DOHH2 (cell line): Measurements from ENCODE around the gene AHSG.

ENCODE experiments used
- H3F3A ChIP-seq: fragments of 200-600 bp; sonication (generic), shearing (Covaris generic); 2 replicates; pipeline ENCODE4 v1.6.0; 2016; ENCODE audit warnings: antibody characterized with exemption, mild to moderate bottlenecking; ENCODE audit not compliant: control insufficient read depth, insufficient read depth
- H3K27ac ChIP-seq: fragments of 200-600 bp; sonication (generic); 2 replicates; pipeline ENCODE4 v1.5.1; 2014; ENCODE audit warnings: low read depth, mild to moderate bottlenecking, low read length, moderate library complexity
- H3K27me3 ChIP-seq: fragments of 200-600 bp; sonication (generic); 2 replicates; pipeline ENCODE4 v1.6.1; 2014; ENCODE audit warnings: mild to moderate bottlenecking, low read length, mixed read lengths; ENCODE audit not compliant: control insufficient read depth
- H3K36me3 ChIP-seq: fragments of 200-600 bp; sonication (generic); 2 replicates; pipeline ENCODE4 v1.6.1; 2014; ENCODE audit warnings: mild to moderate bottlenecking, low read length, moderate library complexity, mixed read lengths; ENCODE audit not compliant: control insufficient read depth
- H3K4me1 ChIP-seq: fragments of 200-600 bp; sonication (generic); 2 replicates; pipeline ENCODE4 v1.6.1; 2014; ENCODE audit warnings: mild to moderate bottlenecking, low read length, mixed read lengths; ENCODE audit not compliant: control insufficient read depth
- H3K4me2 ChIP-seq: fragments of 200-600 bp; sonication (generic); 2 replicates; pipeline ENCODE4 v1.6.0; 2014; ENCODE audit warnings: mild to moderate bottlenecking, low read length, moderate library complexity
- H3K4me3 ChIP-seq: fragments of 200-600 bp; sonication (generic); 2 replicates; pipeline ENCODE4 v1.5.1; 2014; ENCODE audit warnings: mild to moderate bottlenecking, low read length, mixed read lengths
- H3K79me2 ChIP-seq: fragments of 200-600 bp; sonication (generic); 2 replicates; pipeline ENCODE4 v1.6.1; 2014; ENCODE audit warnings: mild to moderate bottlenecking, low read length, mixed read lengths; ENCODE audit not compliant: control insufficient read depth
- H3K9me2 ChIP-seq: fragments of 200-600 bp; sonication (generic); replicated peaks from 2 replicates; pipeline ENCODE4 v1.6.1; 2014; ENCODE audit warnings: mild to moderate bottlenecking, low read length, mixed read lengths; ENCODE audit not compliant: control insufficient read depth
- H3K9me3 ChIP-seq: fragments of 200-600 bp; sonication (generic); 2 replicates; pipeline ENCODE4 v1.6.1; 2014; ENCODE audit warnings: antibody characterized with exemption, low read length, mixed read lengths; ENCODE audit not compliant: control insufficient read depth, insufficient read depth
- H4K20me1 ChIP-seq: fragments of 200-600 bp; sonication (generic); 2 replicates; pipeline ENCODE4 v1.6.0; 2014; ENCODE audit warnings: low read depth, mild to moderate bottlenecking, antibody characterized with exemption, low read length, moderate library complexity; ENCODE audit not compliant: control insufficient read depth, insufficient read depth
- CTCF ChIP-seq: fragments of 200-600 bp; sonication (generic); IDR thresholded peaks from one replicate; pipeline ENCODE4 v1.5.1; 2014; ENCODE audit warnings: antibody characterized with exemption, mild to moderate bottlenecking, low read depth, low read length; ENCODE audit not compliant: poor library complexity, severe bottlenecking
- EZH2phosphoT487 ChIP-seq: fragments of 200-600 bp; sonication (generic); IDR thresholded peaks from 2 replicates; pipeline ENCODE4 v1.6.1; 2017; ENCODE audit warnings: borderline replicate concordance, mild to moderate bottlenecking, antibody characterized with exemption, low read length, moderate library complexity, mixed read lengths

AHSG gene

GRCh38 chr3:186648851-186649250 lies 36.0 kb downstream of the AHSG start:
- TF ChIP-seq CTCF, result no peak
- no peak for TF ChIP-seq EZH2phosphoT487
- H3K36me3 ChIP-seq, result no peaks in the 10 kb centered on the region
- no peak overlapping the region for H3K4me3 ChIP-seq
- no peaks in the 10 kb centered on the region for H3K9me2 ChIP-seq
- H3K4me1 ChIP-seq, result peaks cover 23% of the 10 kb centered on the region
- H3K9me3 ChIP-seq, result no peaks in the 10 kb centered on the region
- H3F3A ChIP-seq, result peaks cover 10% of the 10 kb centered on the region
- no peaks in the 10 kb centered on the region for H4K20me1 ChIP-seq
- no peak overlapping the region for H3K27ac ChIP-seq
- H3K4me2 ChIP-seq, result no peak overlapping the region
- no peaks in the 10 kb centered on the region for H3K27me3 ChIP-seq
- no peaks in the 10 kb centered on the region for H3K79me2 ChIP-seq

- Histone ChIP-seq H3K4me2 (peak overlapping the region; percentile 92), H3K27ac (peak overlapping the region; percentile 94), H3K9me3 (no peaks in the 10 kb centered on the region), H3K27me3 (no peaks in the 10 kb centered on the region), H3K9me2 (no peaks in the 10 kb centered on the region), H3K79me2 (no peaks in the 10 kb centered on the region), H3F3A (peaks cover 10% of the 10 kb centered on the region), H3K4me3 (peak overlapping the region; percentile 64; the same call in 1 of the 2 replicates), H3K4me1 (peaks cover 37% of the 10 kb centered on the region), H4K20me1 (no peaks in the 10 kb centered on the region), H3K36me3 (no peaks in the 10 kb centered on the region)
- TF ChIP-seq CTCF (no peak), EZH2phosphoT487 (no peak)
These were observed 38.9 kb downstream of the AHSG start for GRCh38 chr3:186651678-186652215.

GRCh38 chr3:186653080-186653707 lies 40.3 kb downstream of the AHSG start:
- Histone ChIP-seq H3K9me2 (no peaks in the 10 kb centered on the region), H3K4me2 (peak overlapping the region; percentile 92), H3K4me1 (peaks cover 37% of the 10 kb centered on the region), H3K36me3 (no peaks in the 10 kb centered on the region), H3K27ac (peak overlapping the region; percentile 94), H3K27me3 (no peaks in the 10 kb centered on the region), H3K79me2 (no peaks in the 10 kb centered on the region), H3F3A (peaks cover 10% of the 10 kb centered on the region), H3K9me3 (no peaks in the 10 kb centered on the region), H4K20me1 (no peaks in the 10 kb centered on the region), H3K4me3 (peak overlapping the region; percentile 64)
- TF ChIP-seq CTCF, result no peak
- TF ChIP-seq EZH2phosphoT487, result no peak
